Measurements from ENCODE around the gene EMSY. TPM values are rescaled to one million over a fixed set of nuclear protein-coding genes. Genes with fewer than 3 reads are reported as not detected.

Gene EMSY
- total RNA-seq, 4 donors from 2014 or later: 33.9 to 47.0 (median 41.5) TPM

DNA sequence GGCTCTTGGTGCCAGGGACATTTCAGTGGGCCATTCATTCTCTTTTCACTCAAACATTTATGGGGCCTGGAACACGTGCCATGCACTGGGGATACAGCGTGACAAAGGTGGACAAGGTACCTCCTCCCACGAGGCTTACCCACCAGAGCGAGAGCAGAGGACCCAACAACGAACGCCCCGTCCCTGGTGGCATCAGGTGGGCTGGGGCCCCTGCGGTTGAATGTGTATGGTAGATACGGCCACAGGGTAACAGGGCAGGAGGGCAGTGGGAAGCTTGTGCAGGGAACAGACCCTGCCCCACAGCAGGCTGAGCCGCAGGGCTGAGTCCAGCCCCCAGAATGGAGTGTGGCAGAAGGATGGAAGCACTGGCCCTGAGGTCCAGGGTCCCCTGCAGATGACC, 144.7 kb downstream of the EMSY start:
- Histone ChIP-seq H3K27ac (no peak overlapping the region), H3K4me1 (peaks cover 0 to 12% (median 0%) of the 10 kb centered on the region in 4 donors), H3K4me3 (no peak overlapping the region), H3K9me3 (no peaks in the 10 kb centered on the region), H3K27me3 (no peaks in the 10 kb centered on the region), H3K36me3 (no peaks in the 10 kb centered on the region)
- 84 to 94% methylated on average over 10 of the region's 10 CpGs for WGBS, 2 donors
- TF ChIP-seq POLR2A (IDR thresholded peaks at IDR 0.05): no peak
- TF ChIP-seq, protein P1, sequence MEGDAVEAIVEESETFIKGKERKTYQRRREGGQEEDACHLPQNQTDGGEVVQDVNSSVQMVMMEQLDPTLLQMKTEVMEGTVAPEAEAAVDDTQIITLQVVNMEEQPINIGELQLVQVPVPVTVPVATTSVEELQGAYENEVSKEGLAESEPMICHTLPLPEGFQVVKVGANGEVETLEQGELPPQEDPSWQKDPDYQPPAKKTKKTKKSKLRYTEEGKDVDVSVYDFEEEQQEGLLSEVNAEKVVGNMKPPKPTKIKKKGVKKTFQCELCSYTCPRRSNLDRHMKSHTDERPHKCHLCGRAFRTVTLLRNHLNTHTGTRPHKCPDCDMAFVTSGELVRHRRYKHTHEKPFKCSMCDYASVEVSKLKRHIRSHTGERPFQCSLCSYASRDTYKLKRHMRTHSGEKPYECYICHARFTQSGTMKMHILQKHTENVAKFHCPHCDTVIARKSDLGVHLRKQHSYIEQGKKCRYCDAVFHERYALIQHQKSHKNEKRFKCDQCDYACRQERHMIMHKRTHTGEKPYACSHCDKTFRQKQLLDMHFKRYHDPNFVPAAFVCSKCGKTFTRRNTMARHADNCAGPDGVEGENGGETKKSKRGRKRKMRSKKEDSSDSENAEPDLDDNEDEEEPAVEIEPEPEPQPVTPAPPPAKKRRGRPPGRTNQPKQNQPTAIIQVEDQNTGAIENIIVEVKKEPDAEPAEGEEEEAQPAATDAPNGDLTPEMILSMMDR (IDR thresholded peaks at IDR 0.05): no peak
- TF ChIP-seq EP300 (IDR thresholded peaks at IDR 0.05): no peak
- no peak for DNase-seq (ENCODE audit: low spot score in 2 of 2)

DNA sequence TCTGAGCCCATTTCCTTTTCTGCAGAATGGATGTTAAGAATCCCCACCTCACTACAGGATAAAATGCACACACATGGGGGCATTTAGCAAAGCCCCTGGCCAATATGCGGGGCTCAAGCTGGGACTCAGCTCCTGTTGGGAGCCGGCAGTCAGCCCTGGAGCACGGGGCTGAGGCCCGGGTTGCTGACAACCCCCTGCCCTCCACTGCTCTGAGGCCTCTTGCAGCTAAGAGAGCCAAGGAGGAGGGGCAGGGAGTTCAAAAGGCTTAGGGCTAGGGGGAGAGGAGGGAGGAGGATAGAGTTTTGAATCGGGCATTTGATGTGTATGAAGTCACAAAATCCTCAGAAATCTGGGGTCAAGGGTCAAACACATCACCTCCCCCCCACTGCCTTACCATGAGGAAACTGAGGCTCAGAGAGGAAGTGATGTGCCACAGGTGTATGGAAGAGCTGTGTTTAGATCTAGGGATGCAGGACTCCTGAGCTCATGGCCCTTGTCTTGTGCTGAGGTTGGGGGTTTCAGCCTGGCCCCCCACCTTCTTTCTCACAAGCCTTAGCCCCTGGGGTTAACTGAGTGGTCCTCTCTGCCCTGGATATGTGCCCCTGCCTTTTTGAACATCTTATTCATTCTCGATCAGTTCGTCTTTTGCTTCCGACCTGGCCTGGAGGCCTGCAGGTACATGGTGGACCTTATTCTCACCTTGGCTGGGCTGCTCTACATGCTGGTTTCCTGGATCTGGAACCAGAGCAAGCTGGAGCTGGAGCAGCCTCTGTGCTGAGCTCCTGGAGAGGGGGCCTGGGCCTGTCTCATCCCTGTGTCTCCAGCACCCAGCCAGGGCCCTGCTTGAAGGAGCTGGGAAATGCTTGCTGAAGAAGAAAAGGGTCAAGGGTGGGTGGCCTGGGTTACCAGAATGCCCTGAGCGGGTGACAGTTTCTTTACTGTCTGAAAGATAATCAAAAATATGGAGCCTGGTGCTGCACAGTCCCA, 145.4 kb downstream of the EMSY start:
- TF ChIP-seq EP300 (IDR thresholded peaks at IDR 0.05) (no peak), POLR2A (IDR thresholded peaks at IDR 0.05) (no peak)
- TF ChIP-seq, protein P1 (IDR thresholded peaks at IDR 0.05): no peak
- H3K4me3 ChIP-seq: no peak overlapping the region
- 54 to 66% methylated on average over 9 of the region's 9 CpGs for WGBS, 2 donors
- no peaks in the 10 kb centered on the region for H3K9me3 ChIP-seq
- H3K27ac ChIP-seq: no peak overlapping the region
- H3K36me3 ChIP-seq: no peaks in the 10 kb centered on the region
- no peak for DNase-seq (ENCODE audit: low spot score in 2 of 2)
- H3K27me3 ChIP-seq: no peaks in the 10 kb centered on the region
- H3K4me1 ChIP-seq: peaks cover 0 to 12% (median 0%) of the 10 kb centered on the region in 4 donors

DNA sequence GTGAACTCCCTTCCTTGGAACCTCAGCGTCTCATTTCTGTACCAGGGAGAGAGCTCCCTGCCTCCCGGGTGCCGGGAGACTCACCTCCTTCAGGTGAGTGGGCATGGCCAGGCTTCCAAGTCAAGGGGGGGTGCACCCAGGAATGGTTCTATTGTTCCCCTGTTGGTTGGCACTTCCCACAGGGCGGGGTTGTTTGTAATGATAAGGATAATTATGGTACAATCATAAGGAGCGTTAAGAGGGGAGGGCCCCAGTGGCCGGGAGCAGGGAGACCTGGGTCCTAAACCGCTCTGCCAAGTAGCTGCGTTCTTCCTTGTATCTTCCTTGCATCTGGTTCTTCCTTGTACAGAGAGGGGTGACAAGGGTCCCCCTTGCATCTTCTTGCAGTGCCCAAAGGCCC, 146.6 kb downstream of the EMSY start:
- no peaks in the 10 kb centered on the region for H3K27me3 ChIP-seq
- WGBS, 2 donors: 92 to 93% methylated on average over 8 of the region's 8 CpGs
- no peak for DNase-seq (ENCODE audit: low spot score in 2 of 2)
- peaks cover 0 to 12% (median 0%) of the 10 kb centered on the region in 4 donors for H3K4me1 ChIP-seq
- no peaks in the 10 kb centered on the region for H3K9me3 ChIP-seq
- no peaks in the 10 kb centered on the region for H3K36me3 ChIP-seq
- H3K27ac ChIP-seq: no peak overlapping the region
- no peak for TF ChIP-seq POLR2A (IDR thresholded peaks at IDR 0.05)
- no peak for TF ChIP-seq EP300 (IDR thresholded peaks at IDR 0.05)
- TF ChIP-seq, protein P1 (IDR thresholded peaks at IDR 0.05): no peak
- no peak overlapping the region for H3K4me3 ChIP-seq

DNA sequence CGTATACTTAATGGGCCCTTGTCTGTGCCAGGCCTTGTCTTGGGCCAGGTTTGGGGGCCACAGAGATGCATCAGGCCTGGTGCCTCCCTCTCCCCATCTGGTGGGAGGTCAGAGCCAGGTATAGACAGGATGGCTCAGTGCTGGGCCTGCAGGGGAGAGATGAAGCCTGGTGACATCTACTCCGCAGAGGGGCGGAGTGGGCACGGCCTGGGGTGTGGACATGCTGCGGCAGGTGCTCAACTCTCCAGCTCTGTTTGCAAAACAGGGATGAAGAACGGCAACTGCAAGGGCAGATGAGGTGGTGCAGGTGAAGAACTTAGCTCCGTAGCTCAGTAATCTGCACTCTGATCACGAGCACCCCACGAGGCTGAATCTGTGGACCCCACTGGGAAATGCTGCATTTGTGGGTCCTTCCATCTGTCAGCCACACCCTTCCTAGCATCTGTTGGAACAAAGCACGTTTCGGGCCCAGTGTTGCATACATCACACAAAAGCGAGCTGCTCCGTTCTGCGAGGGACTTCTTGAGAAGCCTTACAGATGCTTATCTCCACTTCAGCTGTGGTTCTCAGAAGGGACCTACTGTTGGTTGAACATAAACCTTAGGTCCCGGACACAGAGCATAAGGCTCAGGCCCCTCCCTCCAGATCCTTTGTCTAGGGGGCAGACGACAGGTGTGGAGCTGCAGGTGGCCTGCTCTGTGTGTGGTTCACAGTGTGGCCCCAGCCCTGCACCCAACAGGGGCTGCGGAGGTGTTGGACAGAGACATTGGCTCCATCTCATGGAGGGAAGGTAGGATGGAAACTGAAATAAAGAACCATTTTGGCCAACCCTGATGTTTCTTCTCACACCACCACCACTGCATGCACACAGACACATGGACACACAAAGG, 147.5 kb downstream of the EMSY start:
- TF ChIP-seq, protein P1 (IDR thresholded peaks at IDR 0.05): no peak
- TF ChIP-seq POLR2A (IDR thresholded peaks at IDR 0.05): no peak
- Histone ChIP-seq H3K27ac (no peak overlapping the region), H3K27me3 (no peaks in the 10 kb centered on the region), H3K9me3 (no peaks in the 10 kb centered on the region), H3K4me3 (no peak overlapping the region), H3K36me3 (no peaks in the 10 kb centered on the region), H3K4me1 (peaks cover 0 to 12% (median 0%) of the 10 kb centered on the region in 4 donors)
- WGBS, 2 donors: 88 to 94% methylated on average over 17 of the region's 17 CpGs
- no peak for DNase-seq (ENCODE audit: low spot score in 2 of 2)
